GM18499 (cell line): ENCODE data around the gene PLEKHG4.

ENCODE experiments used
- ATAC-seq: cut with Tn5 transposase; IDR thresholded peaks from one replicate; pipeline ENCODE4 v1.9.1; 2021; ENCODE audit warnings: moderate number of reproducible peaks; ENCODE audit not compliant: insufficient read depth, unreplicated experiment

Gene PLEKHG4

DNA sequence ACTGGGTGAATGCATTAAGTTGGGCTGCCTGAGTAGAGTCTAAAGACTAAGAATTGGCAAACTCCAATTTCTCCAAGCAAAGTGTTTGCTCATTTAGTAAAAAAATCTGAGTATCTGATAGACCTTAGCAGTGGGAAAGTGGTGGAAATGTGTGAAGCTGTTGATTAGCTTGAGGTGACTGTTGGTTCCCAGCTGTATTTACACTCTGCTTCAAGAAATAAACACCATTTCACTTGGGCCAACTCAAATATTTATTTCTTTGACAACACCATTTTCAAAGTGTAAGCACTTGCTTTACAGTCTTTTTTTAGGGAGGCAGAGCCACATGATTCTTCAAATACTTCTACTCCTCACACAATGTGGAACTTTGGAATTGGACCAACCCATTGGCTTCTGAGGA, 38.5 kb downstream of the PLEKHG4 start:
- ATAC-seq = no peak

- ATAC-seq = no peak
Observed at GRCh38 chr16:67326115-67326471, 46.8 kb downstream of the PLEKHG4 start.

GRCh38 chr16:67326472-67327309, 47.4 kb downstream of the PLEKHG4 start, which contains the start of the genes KCTD19 and LRRC36:
KCTD19 (minus strand) TSS chr16:67326741; CDS start chr16:67326707, 34 bp downstream.
LRRC36 (plus strand) TSS chr16:67326815; CDS start chr16:67326863, 48 bp downstream.
- ATAC-seq = no peak

- no peak for ATAC-seq
Observed at GRCh38 chr16:67327743-67328142, 48.4 kb downstream of the PLEKHG4 start.

DNA sequence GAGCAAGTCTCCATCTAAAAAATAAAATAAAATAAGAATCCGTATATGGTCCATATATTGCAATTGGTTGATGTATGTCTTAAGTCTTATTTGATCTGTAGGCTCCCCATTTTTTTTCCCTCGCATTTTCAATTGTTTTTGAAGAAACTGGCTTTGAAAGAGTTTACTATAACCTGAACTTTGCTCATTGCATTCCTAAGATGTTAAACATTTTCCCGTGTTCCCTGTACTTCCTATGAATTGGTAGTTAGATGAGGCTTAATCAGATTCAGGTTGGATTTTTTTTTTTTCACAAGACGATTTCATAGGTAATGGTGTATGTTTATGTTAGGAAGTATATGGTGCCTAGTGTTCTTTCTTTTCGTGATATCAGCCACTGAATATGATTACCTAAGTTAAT, 50.6 kb downstream of the PLEKHG4 start:
- no peak for ATAC-seq

DNA sequence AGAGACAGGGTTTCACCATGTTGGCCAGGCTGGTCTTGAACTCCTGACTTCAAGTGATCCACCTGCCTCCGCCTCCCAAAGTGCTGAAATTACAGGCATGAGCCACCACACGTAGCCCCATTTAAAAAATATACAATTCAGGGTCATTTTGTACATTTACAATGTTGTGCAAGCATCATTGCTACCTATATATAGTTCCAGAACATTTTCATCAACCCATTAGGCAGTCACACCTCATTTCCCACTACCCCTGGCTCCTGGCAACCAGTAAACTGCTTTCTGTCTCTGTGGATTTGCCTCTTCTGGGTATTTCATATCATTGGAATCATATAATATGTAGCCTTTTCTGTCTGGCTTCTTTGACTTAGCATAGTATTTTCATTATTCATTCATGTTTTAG, 54.0 kb downstream of the PLEKHG4 start:
- ATAC-seq = no peak

DNA sequence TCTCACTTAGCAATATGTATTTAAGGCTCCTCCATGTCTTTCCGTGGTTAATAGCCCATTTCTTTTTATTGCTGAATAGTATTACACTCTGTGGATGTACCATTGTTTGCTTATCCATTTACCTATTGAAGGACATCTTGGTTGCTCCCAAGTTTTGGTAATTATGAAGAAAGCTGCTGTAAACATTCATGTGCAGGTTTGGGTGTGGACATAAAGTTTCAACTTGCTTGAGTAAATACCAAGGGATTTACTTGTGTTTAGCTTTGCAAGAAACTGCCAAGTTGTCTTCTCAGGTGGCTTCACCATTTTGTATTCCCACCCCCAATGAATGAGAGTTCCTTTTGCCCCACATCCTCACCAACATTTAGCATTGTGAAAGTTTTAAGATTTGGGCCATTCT, 56.8 kb downstream of the PLEKHG4 start:
- no peak for ATAC-seq

- no peak for ATAC-seq
Observed at GRCh38 chr16:67336648-67337047, 57.3 kb downstream of the PLEKHG4 start.
